T47D (cell line): Measurements from ENCODE around the gene VAMP2.

Source experiments
- DNase-seq, 2 experiments: peaks; one replicate each; pipeline versions ENCODE4 v3.0.0 to v3.0.0-alpha.2; 2011 to 2012; ENCODE audit warnings: low read depth in 1 of 2, low spot score in 1 of 2
- JUND ChIP-seq: IDR thresholded peaks from 2 replicates; pipeline ENCODE4 v1.6.1; 2012; ENCODE audit warnings: low read depth
- in situ Hi-C: cut with HindIII; loops from 2 replicates; pipeline ENCODE4 v1.10.0; 2016; ENCODE audit warnings: low sequenced_read_pairs, low pct_unique_long_range_greater_than_20kb

VAMP2 gene

DNA sequence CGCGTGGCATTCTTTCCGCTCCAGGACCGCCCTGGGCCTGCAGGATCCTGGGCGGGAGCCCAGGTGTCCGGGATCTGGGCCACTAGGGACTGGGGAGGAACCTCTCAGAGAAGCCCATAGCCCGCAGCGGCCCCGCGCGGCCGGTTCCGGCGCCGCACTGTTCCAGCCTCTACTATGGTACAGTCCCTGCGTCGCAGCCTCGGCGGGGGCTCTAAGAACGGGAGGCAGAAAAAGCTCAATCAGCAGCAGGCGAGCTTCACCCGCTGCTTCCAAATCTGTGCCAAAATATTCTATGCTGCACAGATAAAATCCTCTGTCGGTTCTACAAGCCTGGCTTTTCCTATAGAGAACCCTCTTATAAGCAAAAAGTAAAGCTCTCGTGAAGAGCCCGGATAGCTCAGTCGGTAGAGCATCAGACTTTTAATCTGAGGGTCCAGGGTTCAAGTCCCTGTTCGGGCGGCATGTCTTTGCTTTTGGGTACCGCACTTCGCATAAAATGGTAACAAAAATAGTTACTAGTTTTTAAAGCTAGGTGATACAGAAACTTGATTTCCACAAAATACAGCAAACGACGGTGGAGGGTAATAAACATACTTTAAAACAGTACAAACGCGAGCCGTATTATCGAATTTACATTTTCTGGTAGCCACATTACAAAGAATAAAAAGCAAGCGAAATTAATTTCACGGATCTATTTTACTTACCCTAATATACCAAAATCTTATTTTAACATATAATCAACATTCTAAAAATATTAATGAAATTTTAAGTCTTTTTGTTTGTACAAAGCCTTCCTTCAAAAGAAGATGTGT, 43.8 kb downstream of the VAMP2 start:
- in situ Hi-C loops, result no loop called here
- peak; percentile 79 to 89 for DNase-seq
- no peak for TF ChIP-seq JUND

DNA sequence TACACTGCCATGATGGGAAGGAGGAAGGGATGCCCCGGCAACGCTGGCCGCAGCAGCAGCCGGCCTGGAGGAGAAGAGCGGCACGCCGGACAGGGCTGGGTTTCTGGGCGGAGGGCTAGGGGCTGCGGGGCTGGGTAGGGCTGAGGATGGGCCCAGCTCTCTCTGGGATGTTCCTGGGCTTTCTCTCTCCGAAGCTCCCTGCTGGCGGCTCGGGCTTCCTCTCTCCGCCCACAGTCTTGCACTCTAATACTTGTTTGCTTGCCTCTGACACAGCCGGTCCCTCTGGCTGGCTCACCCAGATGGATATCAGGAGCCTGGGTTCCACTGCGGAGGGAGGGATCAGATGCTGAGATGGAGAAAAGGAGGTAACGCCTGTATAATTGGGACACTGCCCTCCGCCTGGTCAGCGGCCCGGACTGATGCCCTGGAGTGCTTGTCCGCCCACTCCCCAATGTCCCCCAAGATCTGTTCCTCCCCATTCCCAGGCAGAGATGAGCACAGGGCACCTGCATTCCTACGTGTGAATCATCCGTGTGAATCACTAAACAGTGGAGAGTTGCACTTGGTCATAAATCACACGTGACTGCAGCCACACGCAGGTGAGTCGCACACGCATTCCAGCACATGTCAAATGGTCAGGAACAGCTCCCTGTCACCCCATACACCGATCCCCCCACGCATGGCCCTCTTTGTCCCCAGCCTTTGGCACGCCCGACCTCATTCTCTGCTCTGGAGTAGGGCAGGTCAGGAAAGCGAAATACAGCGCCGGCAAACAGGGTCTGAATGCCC, 44.6 kb downstream of the VAMP2 start, which contains the start of gene ALOXE3:
Gene ALOXE3 (minus strand): TSS at position 535 of the 789 bp plus-strand sequence. CDS start 524 bp downstream, at position 11.
- DNase-seq, result peak; percentile 79 to 84
- TF ChIP-seq JUND, result 0 out of 2 replicates have a peak, but pooled peaks have one; percentile 8
- in situ Hi-C loops, result no loop called here

DNA sequence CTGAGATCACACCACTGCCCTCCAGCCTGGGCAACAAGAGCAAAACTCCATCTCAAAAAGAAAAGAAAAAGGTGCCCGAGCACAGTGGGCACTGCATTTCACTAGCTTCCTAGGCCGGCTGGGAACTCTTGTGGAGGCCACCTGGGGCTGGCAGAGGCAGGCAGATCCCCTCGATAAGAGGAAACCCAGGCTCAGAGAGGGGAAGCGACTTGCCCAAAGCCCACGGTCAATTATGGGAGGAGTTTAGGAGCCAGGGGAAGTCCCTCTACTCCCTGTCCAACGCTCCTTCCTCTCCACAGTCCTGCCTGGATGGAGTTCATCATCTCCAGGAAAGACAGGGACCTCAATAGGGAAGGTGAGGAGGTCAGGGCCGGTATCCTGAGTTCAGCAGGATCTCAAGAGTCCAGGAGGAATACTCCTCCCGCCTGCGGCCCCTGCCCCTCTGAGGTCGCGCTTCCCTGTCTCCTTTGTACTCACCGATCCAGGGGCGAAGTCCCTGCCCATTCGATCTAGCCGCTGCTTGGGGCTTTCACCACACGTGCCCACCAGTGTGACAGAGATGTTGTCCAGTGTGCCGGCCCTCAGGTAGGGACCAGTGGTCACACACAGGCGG, 45.3 kb downstream of the VAMP2 start:
- in situ Hi-C loops, result no loop called here
- no peak for DNase-seq
- TF ChIP-seq JUND, result no peak

DNA sequence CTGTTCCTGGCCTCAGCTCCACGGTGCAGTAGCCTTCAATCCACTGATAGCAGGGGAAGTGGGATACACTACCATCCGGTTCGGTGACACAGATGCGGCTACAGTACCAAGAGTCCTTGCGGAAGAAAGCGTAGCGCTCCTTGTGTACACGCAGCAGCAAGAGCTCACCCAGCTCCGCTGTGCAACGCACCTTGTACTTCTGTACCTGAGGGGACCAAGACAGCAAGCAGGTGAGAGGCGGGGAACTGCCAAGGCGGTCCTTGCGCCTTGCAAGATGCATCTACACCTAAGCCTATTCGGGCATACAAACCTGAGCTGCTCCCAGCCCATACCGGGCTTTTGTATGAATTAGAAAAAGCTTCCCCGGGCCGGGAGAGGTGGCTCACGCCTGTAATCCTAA, 46.0 kb downstream of the VAMP2 start:
- in situ Hi-C loops, result no loop called here
- TF ChIP-seq JUND, result no peak
- no peak for DNase-seq

DNA sequence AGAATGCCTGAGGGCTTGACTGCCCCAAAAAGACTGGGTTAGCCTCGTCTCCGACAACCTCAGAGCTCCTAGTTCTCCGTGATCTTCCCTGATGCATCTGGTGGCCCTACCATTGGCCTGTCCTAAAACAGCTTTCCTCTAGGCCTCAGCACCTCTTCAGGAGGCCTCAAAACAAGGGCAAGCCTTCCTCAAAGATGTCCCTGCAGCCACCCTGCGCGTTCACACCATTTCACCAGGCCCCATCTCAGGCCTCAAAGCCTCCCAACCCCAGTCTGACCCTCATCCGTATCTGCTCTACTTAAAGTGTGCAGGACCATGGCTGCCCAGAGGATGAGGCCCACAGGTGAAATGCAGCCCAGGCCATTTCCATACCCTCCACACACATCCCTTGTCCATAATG, 51.8 kb downstream of the VAMP2 start:
- TF ChIP-seq JUND, result no peak
- DNase-seq, result no peak
- in situ Hi-C loops, result no loop called here

DNA sequence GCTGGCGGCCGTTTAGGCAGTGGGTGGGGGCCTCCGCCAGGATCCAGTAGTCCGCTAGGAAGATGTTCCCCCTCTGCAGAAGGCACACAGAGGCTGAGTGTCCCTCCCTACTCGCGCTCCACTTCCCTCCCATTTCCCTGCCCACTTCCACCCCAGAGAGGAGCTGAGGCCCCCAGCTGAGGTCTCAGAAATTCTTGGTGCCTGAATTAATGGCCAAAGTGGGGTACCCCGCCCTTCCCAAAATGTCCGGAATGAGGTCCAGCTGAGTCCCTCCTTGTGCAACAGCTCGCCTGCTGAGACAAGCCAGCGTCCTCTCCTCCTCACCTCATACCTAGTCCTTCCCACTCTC, 52.3 kb downstream of the VAMP2 start:
- in situ Hi-C loops, result no loop called here
- TF ChIP-seq JUND, result no peak
- DNase-seq, result no peak

DNA sequence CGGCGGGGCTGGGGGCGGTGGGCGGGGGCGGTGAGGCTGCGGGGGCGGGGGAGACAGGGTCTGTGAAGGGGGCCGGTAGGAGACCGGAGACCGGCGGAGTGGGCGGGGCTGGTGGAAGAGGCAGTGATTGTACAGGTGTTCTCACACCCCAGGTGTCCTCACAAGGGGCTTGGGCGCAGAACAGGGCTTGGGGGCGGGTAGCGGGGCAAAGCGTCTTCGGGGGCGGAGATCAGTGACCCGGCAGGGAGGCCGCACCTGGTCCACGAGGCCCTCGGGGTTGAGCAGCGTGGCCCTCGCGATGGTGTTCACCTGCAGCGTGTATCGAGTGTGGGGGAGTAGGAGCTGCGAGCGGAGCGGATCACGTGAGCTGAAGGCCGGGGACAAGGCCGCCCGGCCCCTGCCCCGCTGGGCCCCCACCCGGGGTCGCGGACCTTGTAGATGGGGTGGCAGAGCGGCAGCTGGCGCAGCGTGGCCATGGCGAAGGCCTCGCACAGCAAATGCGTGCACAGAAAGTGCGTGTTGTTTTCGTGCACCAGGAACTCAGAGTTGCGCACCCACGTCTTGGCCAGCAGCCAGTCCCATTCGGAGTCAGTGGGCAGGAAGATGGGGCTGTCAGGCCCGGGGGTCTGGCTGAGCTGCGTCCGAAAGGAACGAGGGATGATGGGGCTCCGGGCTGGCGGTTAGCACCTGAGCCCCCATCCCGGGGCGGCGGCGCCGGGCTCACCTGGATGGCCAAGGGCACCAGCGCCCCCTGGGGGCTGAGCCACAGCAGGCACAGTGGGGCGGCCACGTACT, 52.9 kb downstream of the VAMP2 start:
- in situ Hi-C loops, result no loop called here
- DNase-seq, result no peak
- TF ChIP-seq JUND, result no peak
